ENCODE measurements around the gene UBAC1.

GRCh38 chr9:135980926-135981630 lies 19.9 kb upstream of the UBAC1 start:
- TF ChIP-seq CTCF (conservative IDR thresholded peaks at IDR 0.05; ENCODE audit: low read depth, low read length) (no peak), EZH2 (IDR thresholded peaks at IDR 0.05; ENCODE audit: borderline replicate concordance, low read depth, low read length, poor library complexity, severe bottlenecking) (no peak)
